Fibroblast of the conjunctiva (primary cell): ENCODE results near the gene PTGER2.

Source experiments
- DNase-seq: peaks from one replicate; pipeline ENCODE4 v3.0.0-alpha.2; 2010; ENCODE audit warnings: low read depth

PTGER2 gene

GRCh38 chr14:52377940-52378339 lies 63.8 kb downstream of the PTGER2 start:
- DNase-seq: no peak
